Stimulated activated CD4-positive, alpha-beta T cell treated with anti-CD3 and anti-CD28 coated beads, Interleukin-4, amount 100 ng/mL, for 4 hours (primary cell): Measurements from ENCODE around the gene DOK3.

ENCODE experiments used
- DNase-seq, 2 experiments: peaks; one replicate each; pipeline ENCODE4 v3.0.0-alpha.2; 2020

The DOK3 gene

DNA sequence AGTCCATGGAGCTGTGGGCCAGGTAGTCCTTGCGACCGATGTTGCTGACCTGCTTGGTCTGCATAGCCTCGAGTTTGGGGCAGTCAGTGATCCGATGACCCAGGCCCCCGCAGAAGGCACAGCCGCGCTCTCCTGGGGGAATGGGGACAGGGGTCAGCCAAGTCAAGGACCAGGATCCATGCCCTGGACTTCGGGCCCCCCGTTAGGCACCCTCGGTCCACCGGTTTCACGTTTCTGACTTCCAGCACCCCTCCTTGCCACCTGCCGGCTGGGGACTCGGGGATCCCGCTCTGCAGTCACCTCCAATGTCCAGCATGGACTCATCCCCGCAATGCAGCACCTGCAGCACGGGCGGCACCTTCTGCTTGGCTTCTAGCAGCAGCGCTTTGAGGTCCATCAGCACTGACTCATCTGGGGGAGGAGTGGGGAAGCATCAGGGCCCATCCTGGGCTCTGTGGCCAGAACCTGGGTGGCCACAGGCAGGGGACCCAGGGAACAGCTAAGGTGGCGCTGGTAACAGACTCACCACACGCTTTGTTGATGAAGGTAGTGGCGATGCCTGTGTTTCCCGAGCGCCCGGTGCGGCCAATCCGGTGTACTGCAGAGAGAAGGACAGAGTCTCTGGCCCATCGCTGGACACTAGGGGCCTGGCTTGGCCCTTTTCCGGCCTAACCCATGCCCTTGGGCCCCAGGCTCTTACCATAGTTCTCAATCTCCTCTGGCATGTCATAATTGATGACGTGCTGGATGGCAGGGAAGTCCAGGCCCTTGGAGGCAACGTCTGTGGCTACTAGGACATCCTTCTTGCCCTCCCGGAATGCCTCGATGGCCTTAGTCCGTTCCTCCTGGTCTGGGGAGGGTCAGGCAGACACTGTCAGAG is 2.4 kb upstream of the DOK3 start:
- no peak for DNase-seq

DNA sequence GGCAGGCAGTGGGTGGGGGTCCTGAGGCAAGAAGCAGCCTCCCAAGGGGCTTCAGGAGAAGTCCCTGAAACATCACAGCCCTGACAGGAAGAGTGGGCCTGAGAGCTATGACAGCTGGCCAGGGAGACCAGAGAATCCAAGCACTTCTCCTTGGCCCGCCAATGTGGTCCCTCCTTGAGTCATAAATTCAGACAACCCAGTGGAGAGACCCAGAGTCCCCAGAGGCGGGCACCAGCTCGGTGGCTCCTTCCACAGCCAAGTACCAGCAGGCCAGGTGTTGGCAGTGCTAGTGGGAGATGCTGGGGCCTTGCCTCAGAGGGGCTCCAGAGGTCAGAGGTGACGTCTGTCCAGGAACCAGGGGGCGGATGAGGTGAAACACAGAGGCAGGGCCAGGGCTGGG is 1.6 kb upstream of the DOK3 start:
- no peak for DNase-seq

DNA sequence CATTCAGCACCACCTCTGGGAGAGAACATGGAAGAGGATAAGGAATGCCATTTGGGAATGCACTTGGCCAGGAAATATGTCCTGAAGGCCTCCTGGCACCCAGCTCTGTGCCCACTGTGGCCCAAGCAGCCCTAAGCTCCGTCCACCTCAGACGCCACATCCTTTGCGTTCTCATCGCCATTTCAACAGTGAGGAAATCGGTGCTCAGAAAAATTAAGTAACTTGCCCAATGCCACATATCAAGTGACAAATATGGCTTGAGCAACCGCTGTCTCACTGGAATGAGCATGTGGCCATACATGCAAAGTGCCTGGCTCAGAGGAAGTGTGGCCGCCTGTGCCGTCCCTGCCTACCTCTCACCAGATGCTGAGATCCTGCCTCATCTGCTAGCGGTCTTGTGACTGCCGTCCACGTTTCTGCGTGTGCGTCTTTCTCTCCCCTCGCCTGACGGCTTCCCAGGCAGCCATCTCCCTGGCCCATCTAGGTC is 984 bp upstream of the DOK3 start:
- DNase-seq: no peak

DNA sequence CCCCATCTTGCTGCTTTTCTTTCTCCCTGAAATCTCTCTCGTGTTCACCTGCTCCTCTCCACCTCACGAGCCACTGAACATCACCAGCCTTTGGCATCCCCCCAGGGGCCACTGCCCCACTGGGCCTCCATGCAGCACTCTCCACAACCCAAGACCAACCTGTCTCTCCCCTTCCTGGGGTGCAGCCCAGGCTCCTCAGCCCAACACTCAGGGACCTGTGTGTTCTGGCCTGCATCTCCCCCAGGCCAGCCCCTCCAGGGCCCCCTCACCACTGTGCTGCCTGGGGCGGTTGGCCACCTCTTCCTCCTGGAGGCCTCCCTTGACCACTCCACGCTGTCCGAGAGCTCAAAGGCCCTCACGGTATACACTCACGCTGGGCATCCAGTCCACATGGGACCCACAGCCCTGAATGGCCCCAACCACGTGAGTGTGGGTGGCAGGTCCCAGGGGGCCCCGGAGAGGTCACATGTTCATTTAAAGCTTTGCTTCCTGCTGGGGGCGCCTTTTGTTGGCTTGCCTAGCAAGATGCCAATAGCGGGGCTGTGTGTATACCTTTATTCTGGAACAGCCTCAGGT is 453 bp upstream of the DOK3 start:
- no peak for DNase-seq

DNA sequence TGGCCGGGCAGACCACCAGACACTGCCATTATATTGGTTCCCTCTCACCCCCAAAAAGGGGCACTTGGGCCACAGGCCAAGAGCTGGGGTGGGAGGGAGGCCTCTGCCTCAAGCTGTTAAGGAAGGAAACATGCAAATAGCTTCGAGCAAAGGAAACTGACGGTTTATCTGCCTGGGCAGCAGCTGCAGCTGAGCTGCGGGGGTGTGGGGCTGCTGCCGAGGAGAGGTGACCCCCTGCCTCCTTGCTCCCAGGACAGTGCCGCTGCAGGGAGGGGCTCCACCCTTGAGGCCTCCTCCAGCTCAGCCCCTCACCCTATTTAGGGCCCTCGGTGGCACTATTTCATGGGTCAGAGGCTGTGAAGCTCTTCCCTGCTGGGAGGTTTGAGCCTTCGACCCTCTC is 789 bp downstream of the DOK3 start:
- no peak for DNase-seq

DNA sequence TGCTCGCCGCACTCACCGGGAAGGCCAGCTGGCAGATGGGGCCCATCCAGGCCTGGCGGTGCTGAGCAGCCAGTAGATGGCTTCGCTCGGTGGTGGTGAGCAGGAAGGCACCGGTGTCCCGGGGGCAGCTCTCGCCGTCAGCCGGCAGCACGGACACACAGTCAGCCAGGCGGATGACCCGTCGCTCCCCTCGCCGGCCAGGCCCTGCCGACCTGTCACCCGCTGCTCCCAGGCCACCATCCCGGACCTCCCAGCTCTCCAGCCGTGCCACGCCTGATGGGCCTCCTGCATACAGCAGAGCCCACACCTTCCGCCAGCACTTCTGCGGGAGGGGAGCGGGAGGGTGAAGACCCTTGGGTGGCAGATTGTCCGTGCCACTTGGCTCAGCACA is 1.4 kb downstream of the DOK3 start:
- DNase-seq: no peak

DNA sequence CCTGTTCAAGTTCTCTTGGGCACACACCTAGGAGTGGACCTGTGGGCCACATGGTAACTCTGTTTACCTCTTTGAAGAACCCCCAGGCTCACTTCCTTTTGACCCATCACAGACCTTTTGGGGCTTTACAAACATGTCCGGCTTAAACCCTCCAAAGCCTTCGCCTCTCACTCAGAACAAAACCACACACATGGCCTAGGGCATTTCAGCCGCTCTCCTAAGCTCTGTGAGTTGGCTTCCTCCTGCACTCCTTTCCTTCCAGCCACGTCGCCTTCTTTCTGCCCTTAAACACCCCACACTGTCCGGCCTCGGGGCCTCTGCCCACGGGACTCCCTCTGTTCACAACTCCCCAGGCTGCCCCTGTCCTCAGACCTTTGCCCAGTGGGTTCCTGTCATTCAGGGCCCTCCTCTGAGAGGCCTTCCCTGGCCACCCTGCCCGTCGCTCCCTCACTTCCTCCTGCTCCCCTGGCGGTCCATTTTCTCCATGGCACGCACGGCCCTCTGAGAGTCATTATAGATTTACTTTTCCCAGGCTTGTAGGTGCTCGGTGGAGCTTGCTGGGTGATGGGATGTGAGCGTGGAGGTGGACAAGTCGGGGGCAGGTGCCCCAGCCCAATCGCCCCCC is 1.9 kb downstream of the DOK3 start:
- no peak for DNase-seq

DNA sequence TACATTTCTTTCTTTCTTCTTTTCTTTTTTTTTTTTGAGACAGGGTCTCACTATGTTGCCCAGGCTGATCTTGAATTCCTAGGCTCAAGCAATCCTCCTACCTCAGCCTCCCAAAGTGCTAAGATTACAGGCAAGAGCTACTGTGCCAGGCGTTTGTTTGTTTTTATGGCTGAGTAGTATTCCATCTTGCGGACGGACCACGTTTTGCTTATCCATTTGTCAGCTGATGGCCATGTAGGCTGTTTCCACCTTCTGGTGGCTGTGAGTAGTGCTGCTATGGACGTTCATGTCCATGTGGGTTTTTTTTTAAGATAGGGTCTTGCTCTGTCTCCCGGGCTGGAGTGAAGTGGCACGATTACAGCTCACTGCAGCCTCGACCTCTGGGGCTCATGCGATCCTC is 2.5 kb downstream of the DOK3 start:
- DNase-seq: no peak

DNA sequence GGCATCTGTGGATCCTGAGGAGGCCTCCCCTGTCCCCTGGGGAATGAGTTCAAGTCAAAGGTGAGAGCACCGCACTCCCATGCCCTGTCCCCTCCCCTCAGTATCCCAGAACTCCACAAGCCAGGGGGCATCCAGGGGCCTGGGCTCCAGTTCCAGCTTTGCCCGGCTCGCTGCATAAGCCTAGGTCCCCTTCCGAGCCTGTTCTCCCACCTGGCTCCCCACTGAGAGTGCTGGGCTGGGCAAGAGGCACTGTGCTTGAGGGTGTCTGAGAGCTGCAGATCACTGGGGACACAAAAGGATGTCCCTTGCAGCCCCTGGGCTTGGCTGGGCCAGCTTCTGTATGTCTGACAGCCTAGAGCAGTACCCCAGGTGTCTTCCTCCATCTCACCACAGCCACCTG is 4.6 kb downstream of the DOK3 start:
- no peak for DNase-seq

DNA sequence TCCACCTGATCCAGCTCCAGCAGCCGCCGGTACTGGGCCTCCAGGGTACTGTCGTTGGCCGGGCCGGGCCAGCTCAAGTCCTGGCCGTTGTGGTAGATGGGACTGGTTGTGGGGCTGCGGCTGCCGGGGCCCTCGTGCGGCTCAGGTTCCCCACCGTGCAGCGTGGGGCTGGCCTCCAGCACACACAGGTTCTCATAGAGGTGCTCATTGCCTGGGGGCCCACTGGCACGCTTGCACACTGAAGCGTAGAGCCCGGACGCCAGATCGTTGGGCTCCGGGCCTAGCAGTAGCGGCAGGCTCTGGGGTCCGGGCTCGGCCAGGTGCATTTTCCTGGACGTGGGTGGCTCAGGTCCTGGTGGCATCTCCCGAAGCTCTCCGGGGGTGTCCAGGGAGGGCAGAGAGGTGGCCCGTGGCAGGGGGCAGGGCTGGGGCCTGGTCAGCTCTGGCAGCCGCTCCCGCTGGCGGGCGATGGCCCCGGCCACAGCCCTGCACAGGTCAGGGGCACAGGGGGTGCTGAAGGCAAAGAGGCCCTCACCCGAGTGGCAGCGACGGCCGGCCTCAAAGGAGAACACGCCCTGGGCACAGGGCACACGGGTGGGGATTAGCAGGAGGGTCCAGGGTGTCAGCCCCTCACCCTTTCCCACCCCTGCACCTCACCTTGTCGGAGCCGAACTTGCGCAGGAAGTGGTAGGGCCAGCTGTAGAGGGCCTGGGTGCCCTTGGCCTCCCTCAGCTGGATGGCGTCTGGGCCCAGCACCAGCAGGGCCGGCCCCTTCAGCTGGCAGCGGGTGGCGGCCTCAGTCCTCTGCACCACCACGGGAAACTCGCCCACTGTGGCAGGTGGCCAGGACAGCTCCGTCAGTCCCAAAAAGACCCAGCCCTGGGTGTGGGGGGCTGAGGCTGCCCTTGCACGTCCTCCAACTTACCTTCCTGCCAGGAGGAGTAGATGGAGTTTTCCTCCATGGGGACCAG is 5.3 kb downstream of the DOK3 start:
- DNase-seq: no peak

DNA sequence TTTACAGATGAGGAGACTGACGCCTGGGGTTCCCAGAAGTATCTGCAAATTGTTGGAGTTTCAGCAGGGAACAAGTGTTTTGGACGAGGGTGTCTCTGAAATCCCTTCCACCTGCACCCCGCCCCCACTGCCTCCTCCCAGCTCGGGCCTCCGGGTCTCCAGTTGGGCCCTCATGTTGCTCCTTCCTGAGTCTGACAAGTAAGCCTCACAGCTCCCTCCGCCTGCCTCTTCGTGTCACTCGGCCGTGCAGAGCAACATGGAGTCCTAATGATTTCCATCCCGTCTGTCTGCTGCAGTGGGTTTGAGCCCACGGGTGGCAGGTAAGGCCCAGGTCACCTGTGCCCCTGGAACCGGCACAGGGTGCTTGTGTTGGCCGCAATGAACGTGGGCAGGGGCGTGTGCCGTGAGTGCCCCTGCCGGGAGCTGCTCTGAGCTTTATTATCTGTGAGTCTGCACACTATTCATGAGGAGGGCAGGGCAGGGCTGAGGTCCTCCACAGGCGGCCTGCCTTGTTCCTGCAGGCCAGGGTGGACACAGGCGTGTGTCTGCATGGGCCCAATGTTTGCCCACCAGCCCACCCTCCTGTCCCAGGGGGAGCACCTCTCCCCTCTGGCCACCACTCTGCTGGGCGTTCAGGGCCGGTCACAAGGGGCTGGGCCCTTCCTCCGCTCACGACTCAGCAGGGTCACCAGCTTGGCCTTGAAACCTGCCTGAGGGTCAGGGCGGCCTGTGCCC is 6.1 kb downstream of the DOK3 start:
- DNase-seq: no peak

DNA sequence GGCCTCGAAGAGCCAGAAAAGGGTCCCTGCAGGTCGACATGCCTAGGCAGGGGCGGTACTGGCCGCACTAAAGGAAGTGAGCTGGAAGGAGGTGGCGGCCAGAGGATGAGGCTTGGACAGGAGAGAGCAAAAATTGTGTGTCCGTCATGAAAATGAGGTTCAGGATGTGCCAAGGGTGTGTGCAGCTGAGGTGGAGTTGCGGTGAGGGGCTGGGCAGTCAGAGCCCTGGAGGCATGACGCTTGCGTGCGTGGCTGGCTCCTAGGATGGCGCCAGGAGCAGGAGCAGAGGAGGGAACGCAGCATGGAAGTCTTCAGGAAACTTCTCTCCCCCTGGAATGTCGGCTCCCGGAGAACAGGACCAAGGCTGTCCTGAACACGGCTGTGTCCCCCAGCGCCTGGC is 6.7 kb downstream of the DOK3 start:
- no peak for DNase-seq

DNA sequence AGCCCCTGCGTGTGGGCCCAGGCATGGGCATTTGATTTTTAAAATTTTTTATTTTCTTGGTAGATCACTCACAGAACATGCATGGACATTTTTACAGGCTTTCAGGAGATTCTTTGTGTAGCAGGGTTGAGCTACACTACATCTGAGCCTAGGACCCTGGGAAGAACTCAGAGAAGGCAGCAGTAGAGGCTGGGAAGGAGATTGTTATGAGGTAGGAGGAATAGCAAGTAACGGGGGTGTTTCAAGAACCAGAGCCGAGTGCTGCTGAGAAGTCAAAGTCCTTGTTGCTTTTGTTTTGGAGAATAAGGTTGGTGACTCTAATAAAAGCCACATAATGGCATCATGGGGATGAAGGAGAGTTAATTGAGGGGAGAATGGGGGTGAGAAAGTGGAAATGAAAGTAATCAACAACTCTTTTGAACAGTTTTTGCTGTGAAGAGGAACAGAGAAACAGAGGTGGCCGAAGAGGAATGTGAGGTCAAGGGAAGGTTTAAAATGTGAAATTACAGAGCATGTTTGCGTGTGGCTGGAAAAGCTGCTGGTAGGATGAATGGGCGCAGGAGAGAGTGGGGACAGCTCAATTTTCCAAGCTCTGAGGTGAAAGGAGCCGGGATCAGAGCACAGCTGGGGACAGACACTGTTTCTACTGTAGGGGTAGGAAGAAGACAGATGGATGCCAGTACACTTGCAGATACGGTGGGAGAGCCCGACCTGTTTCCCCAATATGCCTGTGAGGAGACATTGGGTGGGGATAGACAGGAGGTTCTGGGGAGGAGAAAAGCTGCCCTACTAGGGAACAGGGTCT is 7.5 kb downstream of the DOK3 start:
- DNase-seq: no peak

DNA sequence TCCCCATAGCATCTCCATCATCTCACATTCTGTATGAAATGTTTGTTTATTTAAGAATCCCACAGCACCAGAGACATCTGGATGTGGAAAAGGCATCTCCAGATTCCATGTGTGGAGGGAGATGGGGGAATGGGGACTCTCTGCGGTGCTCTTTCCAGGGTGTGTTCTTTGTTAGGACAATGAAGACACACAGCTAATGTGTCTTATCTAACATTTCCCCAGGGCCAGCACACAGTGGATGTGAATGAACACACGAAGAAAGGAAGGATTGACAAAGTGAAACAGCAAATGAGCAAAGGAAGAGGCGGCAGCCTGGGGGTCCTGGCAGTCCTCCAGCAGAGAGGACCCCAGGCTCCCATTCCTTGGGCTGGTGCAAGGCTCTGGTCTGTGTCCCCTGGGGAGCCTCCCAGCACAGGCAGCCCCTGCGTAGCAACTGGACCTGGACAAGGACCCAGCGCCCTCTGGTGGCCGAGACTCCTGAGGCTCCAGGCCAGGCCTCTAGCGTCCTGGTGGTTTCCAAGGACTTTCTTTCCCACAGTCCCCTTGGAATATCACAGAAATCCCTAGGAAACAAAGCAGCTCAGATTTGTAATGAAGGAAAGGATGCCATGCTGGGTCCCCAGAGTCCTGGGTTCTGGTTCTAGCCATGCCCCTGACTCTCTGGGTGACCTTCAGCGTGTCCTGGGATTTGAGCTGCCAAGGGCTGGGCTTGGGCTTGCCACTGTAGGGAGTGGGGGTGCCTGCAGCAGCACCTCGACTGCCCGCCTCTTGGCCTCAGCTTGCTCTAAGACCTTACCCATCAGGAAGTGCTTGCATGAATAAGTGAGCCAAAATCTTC is 8.7 kb downstream of the DOK3 start:
- peak; percentile 74 to 88 for DNase-seq

DNA sequence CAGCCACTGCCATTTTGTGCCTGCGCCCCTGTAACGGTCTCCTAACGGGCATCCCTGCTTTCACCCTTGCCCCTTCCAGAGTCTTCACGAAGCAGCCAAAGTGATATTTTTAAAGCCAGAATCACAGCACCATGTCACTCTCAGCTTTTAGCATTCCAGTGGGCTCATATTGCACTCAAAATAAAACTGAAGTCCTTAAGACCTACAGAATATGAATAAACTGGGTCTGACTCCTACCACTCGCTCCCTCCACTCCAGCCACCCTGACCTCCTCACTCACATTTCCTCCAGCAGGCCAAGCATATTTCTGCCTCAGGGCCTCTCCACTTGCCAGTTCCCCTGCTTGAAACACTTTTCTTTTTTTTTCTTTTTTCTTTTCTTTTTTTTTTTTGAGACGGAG is 9.8 kb downstream of the DOK3 start:
- no peak for DNase-seq

DNA sequence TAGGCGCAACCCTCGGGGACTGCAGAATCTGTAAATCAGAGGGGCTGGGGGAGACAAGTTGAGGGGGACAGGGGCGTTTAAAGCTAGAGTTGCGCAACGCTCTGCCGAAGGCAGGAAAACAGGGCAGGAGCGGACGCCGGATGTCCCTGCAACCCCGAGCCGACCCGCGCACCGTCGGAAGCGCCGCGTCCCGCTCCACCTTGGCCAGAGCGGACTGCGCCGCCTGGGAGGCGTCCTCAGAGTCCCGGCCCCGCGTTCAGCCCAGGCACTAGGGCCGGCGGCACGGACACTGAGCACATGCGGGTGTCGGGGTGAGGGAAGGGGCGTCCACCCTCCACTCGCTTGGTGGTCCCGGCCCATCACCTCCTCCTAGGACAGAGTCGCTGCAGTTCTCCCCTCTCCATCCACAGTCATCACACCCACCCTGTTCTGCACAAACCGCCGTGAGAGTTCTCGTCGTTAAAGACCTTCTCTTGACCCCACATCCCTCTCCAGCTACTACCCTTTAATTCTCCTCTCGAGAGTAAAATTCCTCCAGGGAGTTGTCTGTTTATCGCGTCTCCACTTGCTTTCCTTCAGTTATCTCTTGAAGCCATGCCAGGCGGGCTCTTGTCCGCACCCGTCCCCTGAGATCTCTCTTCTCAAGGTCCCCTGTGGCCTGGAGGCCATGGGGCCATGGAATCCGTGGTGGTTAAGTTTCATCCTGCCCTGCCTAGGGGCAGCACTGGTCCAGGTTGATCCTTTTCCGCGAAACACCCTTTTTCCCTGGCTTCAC is 11.4 kb downstream of the DOK3 start:
- no peak for DNase-seq

DNA sequence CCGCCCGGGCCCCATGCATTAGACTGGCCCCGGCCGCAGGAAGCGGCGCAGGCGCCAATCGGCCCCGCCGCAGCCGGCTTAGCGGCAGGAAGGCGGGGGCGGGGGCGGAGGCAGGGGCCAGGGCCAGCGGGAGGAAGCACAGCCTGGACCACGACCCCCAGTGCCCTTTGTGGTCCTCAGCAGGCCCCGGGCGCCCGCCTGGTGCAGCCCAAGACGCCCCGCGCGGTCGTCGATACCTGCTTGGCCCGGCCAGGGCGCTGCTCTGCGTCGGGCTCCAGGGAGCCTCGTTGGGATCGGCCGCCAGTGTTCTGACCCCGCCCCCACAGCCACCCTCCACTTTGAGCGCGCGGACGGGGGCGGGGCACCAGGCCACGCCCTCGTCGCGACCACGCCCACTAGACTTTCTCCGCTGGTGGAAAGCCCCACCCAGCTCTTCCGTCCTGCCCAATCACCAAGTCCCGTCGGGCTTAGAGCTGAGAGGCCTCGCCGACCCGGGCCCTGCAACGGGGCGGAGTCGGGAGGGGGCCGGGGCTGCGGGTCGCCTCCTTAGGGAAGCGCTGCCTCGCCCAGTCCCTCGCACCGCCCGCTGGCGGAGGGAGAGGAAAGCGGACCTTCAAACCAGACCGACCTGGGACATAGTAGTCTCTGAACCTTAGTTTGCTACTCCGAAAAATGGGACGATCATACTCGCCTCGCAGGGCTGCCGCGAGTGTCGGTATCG is 12.2 kb downstream of the DOK3 start, which contains the start of gene PDLIM7:
Gene PDLIM7, minus strand, starts transcription at position 313 of the 721 bp plus-strand sequence. CDS start 1,092 bp downstream, outside the sequence.
- DNase-seq: peak; percentile 90 to 96

DNA sequence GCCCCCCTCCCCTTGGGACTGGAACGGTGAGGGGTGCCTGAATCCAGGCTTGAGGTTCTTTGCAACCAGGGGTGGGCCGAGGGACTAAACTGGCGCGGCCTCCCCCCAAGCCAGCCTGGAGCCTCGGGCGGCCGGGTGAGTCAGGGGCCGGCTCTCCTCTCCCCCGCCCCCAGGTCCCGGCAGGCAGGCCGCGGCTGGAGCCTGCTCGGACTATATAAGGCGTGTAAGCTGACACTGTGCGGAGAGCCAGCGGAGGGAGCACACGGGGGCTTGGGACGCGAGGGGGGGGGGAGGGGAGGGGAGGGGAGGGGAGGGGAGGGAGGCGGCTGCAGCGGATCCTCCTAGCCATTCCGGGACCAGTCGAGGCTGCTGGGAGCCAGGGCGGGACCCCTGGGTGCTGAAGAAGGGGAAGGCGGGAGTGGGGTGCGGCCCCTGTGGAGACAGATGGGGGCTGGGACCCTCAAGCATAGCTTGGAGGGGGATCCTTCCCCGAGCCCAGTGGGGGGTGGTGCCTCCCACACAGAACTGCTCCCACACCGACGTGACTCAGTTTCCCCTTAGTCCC is 12.8 kb downstream of the DOK3 start:
- DNase-seq: no peak
